GM18951 (cell line): ENCODE measurements around the gene NCAPD2.

Experiments used
- POLR2A ChIP-seq: IDR thresholded peaks from 4 replicates; pipeline ENCODE4 v1.6.1; 2011; ENCODE audit warnings: mild to moderate bottlenecking; ENCODE audit not compliant: insufficient read length, insufficient read depth; ENCODE audit errors: extremely low read depth
- in situ Hi-C: fragments of 300-500 bp; cut with MboI; formaldehyde crosslinking; loops from one replicate; pipeline ENCODE4 v1.12.0; 2022; ENCODE audit warnings: low sequenced_read_pairs, mixed read lengths, inconsistent platforms; ENCODE audit not compliant: unreplicated experiment

The NCAPD2 gene

GRCh38 chr12:6527711-6528110 is 33.8 kb downstream of the NCAPD2 start:
- no peak for TF ChIP-seq POLR2A
- in situ Hi-C loops = no loop called here

DNA sequence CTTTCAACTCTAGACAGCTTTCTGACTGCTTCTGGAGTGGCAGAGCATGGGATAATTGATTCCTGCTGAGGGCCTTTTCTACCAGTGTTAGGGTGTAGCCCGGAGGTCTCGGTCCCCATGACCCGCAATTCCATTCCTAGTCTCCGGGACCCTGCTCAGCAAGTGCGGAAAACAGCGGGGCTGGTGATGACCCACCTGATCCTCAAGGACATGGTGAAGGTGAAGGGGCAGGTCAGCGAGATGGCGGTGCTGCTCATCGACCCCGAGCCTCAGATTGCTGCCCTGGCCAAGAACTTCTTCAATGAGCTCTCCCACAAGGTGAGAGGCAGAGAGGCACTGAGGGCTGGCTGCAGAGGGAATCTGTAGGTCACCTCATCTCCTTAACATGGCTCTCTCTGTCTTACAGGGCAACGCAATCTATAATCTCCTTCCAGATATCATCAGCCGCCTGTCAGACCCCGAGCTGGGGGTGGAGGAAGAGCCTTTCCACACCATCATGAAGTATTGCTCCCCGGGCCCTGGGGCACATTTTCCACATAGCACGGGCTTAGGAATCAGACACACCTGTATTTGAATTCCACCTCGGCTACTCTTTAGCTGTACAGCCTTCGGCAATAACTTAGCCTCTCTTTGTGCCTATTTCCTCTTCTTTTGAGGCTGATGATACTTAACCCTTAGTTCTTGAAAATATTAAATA is 34.8 kb downstream of the NCAPD2 start:
- no peak for TF ChIP-seq POLR2A
- in situ Hi-C loops = no loop called here

- in situ Hi-C loops = no loop called here
- TF ChIP-seq POLR2A = no peak
Measured at GRCh38 chr12:6529291-6529737, 35.4 kb downstream of the NCAPD2 start.

GRCh38 chr12:6530576-6531260 is 36.8 kb downstream of the NCAPD2 start:
- no peak for TF ChIP-seq POLR2A
- in situ Hi-C loops = no loop called here

DNA sequence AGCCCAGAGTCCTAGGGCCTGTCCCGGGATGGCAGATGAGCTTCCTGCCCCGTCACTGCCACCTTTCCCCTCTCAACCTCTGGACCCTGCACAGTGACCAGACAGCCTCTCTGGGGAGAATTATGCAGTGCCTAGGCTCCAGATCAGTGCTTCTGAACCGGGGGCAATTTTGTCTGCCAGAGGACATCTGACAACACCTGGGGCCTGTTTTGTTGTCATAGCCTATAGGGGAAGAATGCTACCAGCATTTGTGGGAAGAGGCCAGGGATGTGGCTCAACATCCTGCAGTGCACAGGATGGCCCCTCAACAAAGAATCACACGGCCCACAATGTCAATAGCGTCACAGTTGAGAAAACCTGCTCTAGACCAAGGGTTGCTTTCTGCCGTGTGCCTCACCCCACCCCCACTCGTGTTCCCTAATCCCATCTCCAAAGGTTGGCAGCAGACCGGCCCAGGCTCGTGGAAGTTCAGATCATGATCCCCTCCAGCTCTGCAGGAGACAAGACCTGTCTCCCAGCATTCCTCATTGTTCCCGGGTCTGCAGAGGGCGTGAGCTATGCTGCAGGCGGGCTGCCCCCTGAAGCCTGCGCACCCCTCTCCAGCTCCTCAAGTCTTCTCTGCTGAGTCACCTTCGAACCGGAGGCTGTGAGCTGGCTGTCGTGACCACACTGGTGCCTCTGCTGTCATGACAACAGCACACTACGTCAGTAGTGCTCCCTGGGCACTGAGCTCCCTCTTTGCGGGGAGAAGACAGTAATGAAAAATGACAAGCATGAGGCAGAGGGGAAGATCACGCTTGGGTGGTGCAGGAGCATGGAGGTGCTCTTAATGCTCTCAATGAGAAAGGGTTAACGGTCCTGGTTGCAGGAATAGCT is 38.4 kb downstream of the NCAPD2 start:
- no peak for TF ChIP-seq POLR2A
- in situ Hi-C loops = no loop called here

DNA sequence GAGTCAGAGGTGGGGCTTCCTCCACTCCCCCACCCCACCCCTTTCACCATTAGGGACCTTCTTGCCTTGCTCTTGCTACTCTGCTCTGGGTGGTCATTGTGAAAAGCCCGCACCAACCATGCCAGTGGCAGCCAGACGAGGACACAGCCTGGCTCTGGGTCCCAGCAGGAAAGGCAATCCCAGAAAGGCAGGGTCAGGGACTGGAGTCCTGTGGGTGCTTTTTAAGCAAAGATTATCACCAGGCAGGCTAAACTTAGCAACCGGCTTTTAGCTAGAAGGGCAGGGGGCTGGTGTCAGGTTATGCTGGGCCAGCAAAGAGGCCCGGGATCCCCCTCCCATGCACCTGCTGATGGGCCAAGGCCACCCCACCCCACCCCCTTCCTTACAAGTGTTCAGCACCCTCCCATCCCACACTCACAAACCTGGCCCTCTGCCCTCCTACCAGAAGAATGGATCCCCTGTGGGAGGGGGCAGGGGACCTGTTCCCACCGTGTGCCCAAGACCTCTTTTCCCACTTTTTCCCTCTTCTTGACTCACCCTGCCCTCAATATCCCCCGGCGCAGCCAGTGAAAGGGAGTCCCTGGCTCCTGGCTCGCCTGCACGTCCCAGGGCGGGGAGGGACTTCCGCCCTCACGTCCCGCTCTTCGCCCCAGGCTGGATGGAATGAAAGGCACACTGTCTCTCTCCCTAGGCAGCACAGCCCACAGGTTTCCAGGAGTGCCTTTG is 39.2 kb downstream of the NCAPD2 start:
- TF ChIP-seq POLR2A = no peak
- in situ Hi-C loops = no loop called here

DNA sequence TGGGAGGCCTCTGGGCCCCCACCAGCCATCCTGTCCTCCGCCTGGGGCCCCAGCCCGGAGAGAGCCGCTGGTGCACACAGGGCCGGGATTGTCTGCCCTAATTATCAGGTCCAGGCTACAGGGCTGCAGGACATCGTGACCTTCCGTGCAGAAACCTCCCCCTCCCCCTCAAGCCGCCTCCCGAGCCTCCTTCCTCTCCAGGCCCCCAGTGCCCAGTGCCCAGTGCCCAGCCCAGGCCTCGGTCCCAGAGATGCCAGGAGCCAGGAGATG is 39.7 kb downstream of the NCAPD2 start:
- in situ Hi-C loops = no loop called here
- TF ChIP-seq POLR2A = no peak

DNA sequence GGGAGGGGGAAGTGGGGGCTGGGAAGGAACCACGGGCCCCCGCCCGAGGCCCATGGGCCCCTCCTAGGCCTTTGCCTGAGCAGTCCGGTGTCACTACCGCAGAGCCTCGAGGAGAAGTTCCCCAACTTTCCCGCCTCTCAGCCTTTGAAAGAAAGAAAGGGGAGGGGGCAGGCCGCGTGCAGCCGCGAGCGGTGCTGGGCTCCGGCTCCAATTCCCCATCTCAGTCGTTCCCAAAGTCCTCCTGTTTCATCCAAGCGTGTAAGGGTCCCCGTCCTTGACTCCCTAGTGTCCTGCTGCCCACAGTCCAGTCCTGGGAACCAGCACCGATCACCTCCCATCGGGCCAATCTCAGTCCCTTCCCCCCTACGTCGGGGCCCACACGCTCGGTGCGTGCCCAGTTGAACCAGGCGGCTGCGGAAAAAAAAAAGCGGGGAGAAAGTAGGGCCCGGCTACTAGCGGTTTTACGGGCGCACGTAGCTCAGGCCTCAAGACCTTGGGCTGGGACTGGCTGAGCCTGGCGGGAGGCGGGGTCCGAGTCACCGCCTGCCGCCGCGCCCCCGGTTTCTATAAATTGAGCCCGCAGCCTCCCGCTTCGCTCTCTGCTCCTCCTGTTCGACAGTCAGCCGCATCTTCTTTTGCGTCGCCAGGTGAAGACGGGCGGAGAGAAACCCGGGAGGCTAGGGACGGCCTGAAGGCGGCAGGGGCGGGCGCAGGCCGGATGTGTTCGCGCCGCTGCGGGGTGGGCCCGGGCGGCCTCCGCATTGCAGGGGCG is 40.2 kb downstream of the NCAPD2 start, which contains the start of gene GAPDH:
Gene GAPDH (plus strand): TSS at position 595 of the 772 bp plus-strand sequence. CDS start 316 bp downstream, outside the sequence.
- in situ Hi-C loops = no loop called here

GRCh38 chr12:6534695-6534944 is 40.7 kb downstream of the NCAPD2 start:
- in situ Hi-C loops = no loop called here
- no peak for TF ChIP-seq POLR2A

More for the DNA sequence above, 40.2 kb downstream of the NCAPD2 start, which contains the start of gene GAPDH:
- TF ChIP-seq POLR2A = peak; percentile 100

DNA sequence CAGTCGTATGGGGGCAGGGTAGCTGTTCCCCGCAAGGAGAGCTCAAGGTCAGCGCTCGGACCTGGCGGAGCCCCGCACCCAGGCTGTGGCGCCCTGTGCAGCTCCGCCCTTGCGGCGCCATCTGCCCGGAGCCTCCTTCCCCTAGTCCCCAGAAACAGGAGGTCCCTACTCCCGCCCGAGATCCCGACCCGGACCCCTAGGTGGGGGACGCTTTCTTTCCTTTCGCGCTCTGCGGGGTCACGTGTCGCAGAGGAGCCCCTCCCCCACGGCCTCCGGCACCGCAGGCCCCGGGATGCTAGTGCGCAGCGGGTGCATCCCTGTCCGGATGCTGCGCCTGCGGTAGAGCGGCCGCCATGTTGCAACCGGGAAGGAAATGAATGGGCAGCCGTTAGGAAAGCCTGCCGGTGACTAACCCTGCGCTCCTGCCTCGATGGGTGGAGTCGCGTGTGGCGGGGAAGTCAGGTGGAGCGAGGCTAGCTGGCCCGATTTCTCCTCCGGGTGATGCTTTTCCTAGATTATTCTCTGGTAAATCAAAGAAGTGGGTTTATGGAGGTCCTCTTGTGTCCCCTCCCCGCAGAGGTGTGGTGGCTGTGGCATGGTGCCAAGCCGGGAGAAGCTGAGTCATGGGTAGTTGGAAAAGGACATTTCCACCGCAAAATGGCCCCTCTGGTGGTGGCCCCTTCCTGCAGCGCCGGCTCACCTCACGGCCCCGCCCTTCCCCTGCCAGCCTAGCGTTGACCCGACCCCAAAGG is 41.2 kb downstream of the NCAPD2 start:
- in situ Hi-C loops = no loop called here

DNA sequence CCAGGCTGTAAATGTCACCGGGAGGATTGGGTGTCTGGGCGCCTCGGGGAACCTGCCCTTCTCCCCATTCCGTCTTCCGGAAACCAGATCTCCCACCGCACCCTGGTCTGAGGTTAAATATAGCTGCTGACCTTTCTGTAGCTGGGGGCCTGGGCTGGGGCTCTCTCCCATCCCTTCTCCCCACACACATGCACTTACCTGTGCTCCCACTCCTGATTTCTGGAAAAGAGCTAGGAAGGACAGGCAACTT is 41.7 kb downstream of the NCAPD2 start:
- in situ Hi-C loops = no loop called here
- no peak for TF ChIP-seq POLR2A

More for the DNA sequence above, 41.2 kb downstream of the NCAPD2 start:
- no peak for TF ChIP-seq POLR2A
